ENCODE measurements around the gene PNP.

The PNP gene

DNA sequence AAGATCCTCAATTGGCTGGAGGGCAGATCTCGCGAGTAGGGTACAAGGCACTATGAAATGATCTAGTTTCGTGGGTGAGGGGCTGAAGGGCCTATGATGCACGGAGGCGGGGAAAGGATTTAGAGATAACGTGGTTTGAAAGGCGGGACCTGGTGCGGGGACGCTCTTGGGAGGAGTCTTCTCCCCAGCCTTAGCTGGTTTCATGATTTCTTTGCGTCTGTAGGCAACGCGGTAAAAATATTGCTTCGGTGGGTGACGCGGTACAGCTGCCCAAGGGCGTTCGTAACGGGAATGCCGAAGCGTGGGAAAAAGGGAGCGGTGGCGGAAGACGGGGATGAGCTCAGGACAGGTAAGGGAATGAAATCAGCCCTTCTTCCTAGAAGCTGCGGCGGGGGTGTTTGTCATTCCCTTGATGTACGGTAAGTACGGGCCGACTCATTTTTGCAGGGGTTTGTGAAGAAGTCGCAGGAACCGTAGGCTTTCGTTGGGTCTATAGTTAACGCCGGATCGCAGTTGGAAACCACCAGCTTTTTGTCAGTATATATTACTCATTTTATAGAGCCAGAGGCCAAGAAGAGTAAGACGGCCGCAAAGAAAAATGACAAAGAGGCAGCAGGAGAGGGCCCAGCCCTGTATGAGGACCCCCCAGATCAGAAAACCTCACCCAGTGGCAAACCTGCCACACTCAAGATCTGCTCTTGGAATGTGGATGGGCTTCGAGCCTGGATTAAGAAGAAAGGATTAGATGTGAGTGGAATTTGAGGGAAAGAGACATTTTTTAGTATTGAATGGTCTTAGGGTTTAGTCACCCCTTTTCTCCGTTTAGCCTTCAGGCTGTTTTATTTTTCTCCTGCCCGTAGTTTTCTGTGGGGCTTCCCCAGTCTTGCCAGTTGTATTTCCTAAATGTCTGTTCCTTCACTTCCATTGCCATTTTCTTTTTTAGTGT, 13.6 kb upstream of the PNP start:
- peak; percentile 89 for DNase-seq

DNA sequence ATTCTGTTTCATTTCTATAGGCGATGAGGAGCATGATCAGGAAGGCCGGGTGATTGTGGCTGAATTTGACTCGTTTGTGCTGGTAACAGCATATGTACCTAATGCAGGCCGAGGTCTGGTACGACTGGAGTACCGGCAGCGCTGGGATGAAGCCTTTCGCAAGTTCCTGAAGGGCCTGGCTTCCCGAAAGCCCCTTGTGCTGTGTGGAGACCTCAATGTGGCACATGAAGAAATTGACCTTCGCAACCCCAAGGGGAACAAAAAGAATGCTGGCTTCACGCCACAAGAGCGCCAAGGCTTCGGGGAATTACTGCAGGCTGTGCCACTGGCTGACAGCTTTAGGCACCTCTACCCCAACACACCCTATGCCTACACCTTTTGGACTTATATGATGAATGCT, 12.2 kb upstream of the PNP start:
- peak; percentile 8 for DNase-seq

DNA sequence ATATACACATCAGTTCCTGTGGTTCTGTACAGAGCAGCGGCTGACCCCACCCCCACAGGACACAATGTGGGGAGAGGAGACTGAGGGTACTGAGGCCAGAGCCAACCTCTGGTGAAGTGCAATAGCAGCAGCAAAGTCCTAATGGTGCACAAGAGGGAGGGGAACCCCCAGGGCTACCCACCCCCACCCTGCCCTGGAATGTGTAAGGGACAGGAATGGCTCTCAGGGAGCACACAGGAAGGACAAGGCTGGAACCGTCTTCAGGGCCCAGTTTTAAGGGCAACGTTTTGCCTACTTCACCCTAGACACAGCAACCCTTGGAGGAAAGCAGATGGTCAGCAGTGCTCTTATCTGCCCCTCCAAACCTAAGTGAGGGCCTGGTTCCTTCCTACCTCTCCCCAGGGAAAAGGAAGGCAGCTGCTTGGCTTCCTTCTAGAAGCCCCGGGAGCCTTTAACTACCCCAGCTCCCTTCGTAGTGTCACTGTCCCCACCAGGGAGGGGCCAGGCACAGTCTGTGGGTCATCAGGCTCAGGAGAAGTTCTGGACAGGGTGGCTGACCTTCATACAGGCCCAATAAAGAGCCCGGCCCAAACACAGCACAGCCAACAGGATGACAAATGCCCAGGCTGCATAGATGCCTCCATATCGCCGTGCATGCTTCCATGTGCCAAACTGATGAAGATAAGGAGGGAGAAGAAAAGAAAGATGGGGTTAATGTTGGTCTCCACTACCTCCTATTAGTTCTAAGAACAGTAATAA, 11.0 kb upstream of the PNP start:
- DNase-seq: peak; percentile 26

GRCh38 chr14:20460458-20461224, 8.6 kb upstream of the PNP start:
- peak; percentile 79 for DNase-seq

- peak; percentile 100 for DNase-seq
Observed at GRCh38 chr14:20461225-20462141, 7.7 kb upstream of the PNP start, which contains the start of gene PIP4P1. PIP4P1 (minus strand) TSS chr14:20461434; CDS start chr14:20461325, 109 bp downstream.

DNA sequence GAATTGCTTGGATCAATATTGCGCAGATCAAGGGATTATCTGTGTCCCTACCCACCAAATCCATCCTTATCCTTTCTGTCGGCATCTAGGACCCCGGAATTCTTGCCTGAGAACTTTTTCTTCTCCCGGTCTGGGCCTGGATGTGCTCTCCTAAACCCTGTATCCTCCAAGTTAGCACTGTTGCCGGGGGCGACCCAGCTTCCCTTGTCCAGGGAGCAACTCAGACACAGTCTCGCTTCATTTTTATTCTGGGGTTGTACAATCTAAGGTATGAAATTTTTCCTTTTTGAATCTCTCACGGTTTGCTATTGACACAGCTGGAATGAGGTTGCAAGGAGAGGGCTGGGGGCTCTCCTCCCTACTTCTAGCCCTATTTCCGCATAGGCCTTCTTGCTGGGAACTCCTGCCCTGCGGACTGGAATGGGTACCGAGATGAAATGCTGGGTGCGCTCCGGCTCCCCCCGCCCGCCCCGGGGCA, 403 bp upstream of the PNP start:
- no peak for DNase-seq

- peak; percentile 85 for DNase-seq
Observed at GRCh38 chr14:20469890-20470602, 840 bp downstream of the PNP start.

DNA sequence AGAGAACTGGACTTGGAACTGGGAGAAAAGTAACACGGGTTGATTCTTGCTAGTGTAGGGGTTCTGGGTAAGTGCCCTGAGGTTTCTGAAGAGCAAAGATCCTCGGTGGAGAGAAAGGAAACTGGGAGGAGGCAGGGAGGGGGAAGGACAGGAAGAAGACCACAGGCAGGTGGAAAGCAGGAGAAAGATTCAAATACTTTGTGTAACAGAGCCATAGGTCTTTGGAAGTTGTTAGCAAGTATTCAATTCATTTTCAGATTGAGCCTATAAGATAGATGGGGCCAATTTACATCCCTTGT, 1.3 kb downstream of the PNP start:
- DNase-seq: no peak

GRCh38 chr14:20472536-20473169, 3.4 kb downstream of the PNP start:
- DNase-seq: no peak

DNA sequence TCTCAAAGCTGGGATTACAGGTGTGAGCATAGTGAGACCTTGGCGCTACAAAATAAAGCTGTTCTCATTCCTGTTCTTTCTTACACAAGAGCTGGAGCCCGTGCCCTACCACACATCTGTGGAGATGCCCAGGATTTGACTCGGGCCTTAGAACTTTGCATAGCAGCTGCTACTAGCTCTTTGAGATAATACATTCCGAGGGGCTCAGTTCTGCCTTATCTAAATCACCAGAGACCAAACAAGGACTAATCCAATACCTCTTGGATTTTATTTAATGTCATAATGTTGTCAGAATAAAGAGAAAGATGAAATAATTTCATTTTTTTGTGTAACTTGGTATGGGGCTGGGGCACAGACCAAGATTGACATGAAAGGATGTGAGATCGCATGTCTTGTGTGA, 7.6 kb downstream of the PNP start:
- DNase-seq: no peak

GRCh38 chr14:20477211-20477876, 8.1 kb downstream of the PNP start:
- DNase-seq: peak; percentile 16

DNA sequence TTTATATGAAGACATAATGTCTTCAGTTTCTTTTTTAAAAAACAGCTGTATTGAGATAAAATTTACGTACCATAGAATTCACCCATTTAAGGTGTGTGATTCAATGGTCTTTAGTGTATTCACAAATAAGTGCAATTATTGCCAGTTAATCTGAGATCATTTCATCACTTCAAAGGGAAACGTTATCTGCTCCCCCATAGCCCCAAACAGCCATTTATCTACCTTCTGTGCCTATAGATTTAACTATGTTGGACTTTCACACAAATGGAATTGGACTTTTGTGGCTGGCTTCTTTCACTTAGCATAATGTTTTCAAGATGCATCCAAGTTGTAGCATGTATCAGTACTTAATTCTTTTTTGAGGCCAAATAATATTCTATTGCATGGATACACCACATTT, 9.7 kb downstream of the PNP start:
- DNase-seq: no peak

GRCh38 chr14:20482382-20482781, 13.2 kb downstream of the PNP start:
- no peak for DNase-seq

DNA sequence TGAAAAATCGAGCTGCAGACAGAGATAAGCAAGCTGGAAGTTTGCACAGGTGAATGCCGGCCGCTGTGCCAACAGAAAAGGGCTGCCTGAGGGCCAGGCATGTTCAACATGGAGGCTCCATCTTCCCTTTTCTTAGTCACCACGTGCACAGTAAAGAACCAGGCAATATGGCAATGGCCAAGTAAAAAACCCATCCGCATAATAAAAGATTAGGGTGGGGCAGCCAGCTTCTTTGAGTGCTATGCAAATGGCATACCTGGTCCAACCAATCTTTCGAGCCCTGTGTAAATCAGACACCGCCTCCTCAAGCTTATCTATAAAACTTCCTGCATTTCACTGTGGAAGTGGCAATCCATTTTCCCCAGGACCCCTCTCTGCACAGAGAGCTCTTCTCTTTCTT, 16.7 kb downstream of the PNP start:
- DNase-seq: peak; percentile 30

- no peak for DNase-seq
Observed at GRCh38 chr14:20486684-20487395, 17.6 kb downstream of the PNP start.

- no peak for DNase-seq
Observed at GRCh38 chr14:20487396-20487725, 18.2 kb downstream of the PNP start.

DNA sequence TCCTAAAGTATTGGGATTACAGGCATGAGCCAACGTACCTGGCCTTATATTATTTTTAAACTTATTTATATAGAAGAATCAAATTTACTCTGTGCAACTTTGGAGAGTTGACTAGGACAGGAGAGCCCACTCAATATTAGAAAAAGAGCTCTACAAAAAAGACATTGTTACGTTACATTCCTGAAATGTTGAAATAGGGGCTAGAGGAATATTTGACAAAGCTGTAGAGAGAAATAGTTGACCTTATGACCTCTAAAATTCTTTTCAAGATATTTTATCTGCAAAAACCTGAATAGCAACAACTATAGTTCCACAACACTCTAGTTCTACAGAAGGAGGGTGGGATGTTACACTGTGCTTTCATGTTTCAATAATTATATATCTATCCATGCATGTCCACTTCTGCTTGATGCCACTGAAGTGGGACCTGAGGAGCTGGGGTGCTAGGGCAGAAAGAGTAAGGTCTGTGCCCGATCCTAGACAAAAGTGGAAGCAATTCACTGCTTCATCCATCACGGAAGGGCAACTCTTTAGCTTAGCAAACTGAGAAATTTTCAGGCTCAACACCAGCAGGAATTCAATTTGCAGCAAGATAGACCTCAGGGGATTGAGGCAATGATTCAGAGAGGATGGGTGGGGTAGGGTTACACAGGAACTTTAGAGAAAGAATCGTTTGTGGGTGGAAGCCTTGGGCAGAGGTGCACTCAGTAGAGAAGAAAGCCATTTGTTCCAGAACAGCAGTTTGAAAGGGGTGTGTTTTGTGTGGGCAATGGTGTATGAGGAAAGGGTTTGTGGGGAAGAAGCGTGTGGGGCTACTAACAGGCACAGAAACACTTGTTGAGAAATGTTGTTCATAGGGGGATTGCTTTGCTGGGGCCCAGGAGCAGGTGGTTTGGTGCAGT, 20.1 kb downstream of the PNP start:
- DNase-seq: peak; percentile 3

- DNase-seq: no peak
Observed at GRCh38 chr14:20490563-20490962, 21.4 kb downstream of the PNP start.

DNA sequence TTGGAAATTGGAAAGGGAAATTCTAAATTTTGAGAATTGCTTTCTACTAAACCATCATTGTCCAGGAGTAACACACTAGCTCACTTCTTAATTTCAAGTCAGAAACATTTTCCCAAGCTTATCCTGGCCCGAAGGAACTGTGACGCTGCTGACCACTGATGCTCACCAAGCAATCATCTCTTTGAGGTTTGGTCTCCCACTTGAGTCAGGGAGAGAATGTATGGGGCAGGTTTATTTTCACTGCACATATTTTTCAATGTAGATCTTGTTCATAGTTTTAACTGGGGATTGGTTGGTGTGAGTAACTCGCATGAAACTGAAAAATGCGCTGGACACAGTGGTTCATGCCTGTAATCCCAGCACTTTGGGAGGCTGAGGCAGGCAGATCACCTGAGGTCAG, 23.3 kb downstream of the PNP start:
- DNase-seq: no peak

Measured in NCI-H69 (cell line).